Kidney (tissue), 14 donors: ENCODE measurements around the gene MYBPHL. TPM values are rescaled to one million over a fixed set of nuclear protein-coding genes. Genes with fewer than 3 reads are reported as not detected.

ENCODE experiments used
- DNase-seq, 5 donors: peaks; one replicate each; pipeline ENCODE4 v3.0.0-alpha.2; 2013 to 2020
- FAIRE-seq: peaks from 2 replicates; lab custom pipeline; 2012; peaks lifted over from hg19 to GRCh38; lab: Jason Lieb, UNC
- H3K27ac ChIP-seq, 2 donors: one replicate each; pipeline ENCODE4 v1.7.0; 2013; ENCODE audit warnings: low read depth in 2 of 2, low read length in 2 of 2, inconsistent platforms in 1 of 2
- H3K27me3 ChIP-seq: one replicate; pipeline ENCODE4 v1.7.1; 2013; ENCODE audit warnings: low read length, inconsistent platforms; ENCODE audit not compliant: control insufficient read depth, insufficient read depth
- H3K36me3 ChIP-seq, 3 donors: one replicate each; pipeline versions ENCODE4 v1.7.0 to v1.7.1; 2013; ENCODE audit warnings: low read length in 3 of 3, control low read depth in 1 of 3, inconsistent platforms in 1 of 3; ENCODE audit not compliant: insufficient read depth in 3 of 3, control insufficient read depth in 2 of 3
- H3K4me1 ChIP-seq, 3 donors: one replicate each; pipeline versions ENCODE4 v1.7.0 to v1.7.1; 2013; ENCODE audit warnings: low read length in 3 of 3, inconsistent platforms in 1 of 3, low read depth in 1 of 3; ENCODE audit not compliant: control insufficient read depth in 2 of 3, insufficient read depth in 2 of 3
- H3K4me3 ChIP-seq, 3 donors: one replicate each; pipeline versions ENCODE4 v1.7.0 to v1.8.1; 2013; ENCODE audit warnings: low read length in 3 of 3, control low read depth in 1 of 3, inconsistent platforms in 1 of 3
- H3K9ac ChIP-seq, 3 donors: one replicate each; pipeline versions ENCODE4 v1.7.0 to v1.7.1; 2013; ENCODE audit warnings: low read length in 3 of 3, control low read depth in 1 of 3, inconsistent platforms in 1 of 3
- H3K9me3 ChIP-seq, 3 donors: one replicate each; pipeline versions ENCODE4 v1.7.0 to v1.7.1; 2013; ENCODE audit warnings: low read length in 3 of 3, control low read depth in 1 of 3, inconsistent platforms in 1 of 3; ENCODE audit not compliant: control insufficient read depth in 2 of 3, insufficient read depth in 1 of 3
- intact Hi-C: fragments of 100-400 bp; cut with DNase I; formaldehyde crosslinking; loops from one replicate; pipeline ENCODE4 v1.11.1; 2022
- polyA plus RNA-seq: library from polyadenylated mRNA; stranded (reverse); fragments of 350-450 nt; fragmentation: Illumina TruSeq; extraction: RNeasy Lipid Tissue Mini Kit (QIAGEN cat#74804); gene quantifications from one replicate; pipeline ENCODE4 v1.2.3, GENCODE V29; 2014; ENCODE audit warnings: low read depth, low replicate concordance; ENCODE audit not compliant: insufficient read depth
- total RNA-seq: library from RNA; stranded (reverse); fragmentation: NEBNext Ultra II Directional; extraction: Animal tissue kit (Norgen Biotek cat#: 25700); gene quantifications from one replicate; pipeline ENCODE4 v1.2.1, GENCODE V29; 2021
- TF ChIP-seq, protein P1 (sequence below): IDR thresholded peaks from 3 replicates; pipeline ENCODE4 v1.5.1; 2012; ENCODE audit warnings: mild to moderate bottlenecking, moderate library complexity, borderline replicate concordance; ENCODE audit not compliant: insufficient read depth; ENCODE audit errors: extremely low read depth
- donor health status: control.
- donor health status: control.
- donor health status: control.
- donor health status: control.
- donor health status: control.
- donor health status: DM: yes; HTN: yes; CAD: no.
- donor health status: Normal renal cell carcinoma (clear cell type).

The MYBPHL gene
- total and polyA plus RNA-seq, 2 donors from 2014 or later, result 0.19 TPM; not detected in 1

DNA sequence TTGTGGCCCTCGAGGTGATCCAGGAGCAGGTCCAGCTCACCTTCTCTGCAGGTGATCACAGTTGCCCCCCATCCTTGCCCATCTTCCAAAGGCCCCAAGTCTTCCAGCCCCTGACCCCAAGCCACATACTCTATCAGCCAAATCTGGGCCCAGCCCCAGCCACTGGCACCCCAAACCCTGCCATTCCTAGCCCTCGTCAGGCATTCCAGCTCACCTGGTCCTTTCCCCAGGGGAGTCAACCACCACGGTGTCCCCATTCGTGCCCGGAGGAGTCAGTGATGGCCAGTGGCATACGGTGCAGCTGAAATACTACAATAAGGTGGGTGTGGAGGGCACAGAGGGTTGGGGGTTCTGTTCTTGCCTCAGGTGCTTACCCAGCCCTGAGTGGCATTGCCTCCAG lies 45.2 kb downstream of the MYBPHL start:
- FAIRE-seq (no peak), DNase-seq (no peak)
- intact Hi-C loops, result no loop called here

DNA sequence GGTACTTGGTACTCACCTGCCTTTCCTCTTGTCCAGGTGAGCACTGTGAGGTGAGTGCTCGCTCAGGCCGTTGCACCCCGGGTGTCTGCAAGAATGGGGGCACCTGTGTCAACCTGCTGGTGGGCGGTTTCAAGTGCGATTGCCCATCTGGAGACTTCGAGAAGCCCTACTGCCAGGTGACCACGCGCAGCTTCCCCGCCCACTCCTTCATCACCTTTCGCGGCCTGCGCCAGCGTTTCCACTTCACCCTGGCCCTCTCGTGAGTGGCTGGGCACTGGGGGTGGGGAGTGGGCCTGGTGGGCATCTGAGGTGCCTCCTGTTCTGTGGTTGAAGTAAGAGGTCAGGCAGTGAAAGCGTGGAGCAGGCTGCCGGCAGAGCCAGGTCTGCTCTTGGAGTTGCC lies 45.8 kb downstream of the MYBPHL start:
- Histone ChIP-seq H3K9ac (no peak overlapping the region), H3K9me3 (no peaks in the 10 kb centered on the region), H3K27me3 (no peaks in the 10 kb centered on the region), H3K4me1 (no peaks in the 10 kb centered on the region), H3K27ac (no peak overlapping the region), H3K36me3 (peaks cover 0 to 2% (median 0%) of the 10 kb centered on the region in 3 donors), H3K4me3 (no peak overlapping the region)
- peak in 1 of 5 donors; percentile 63 for DNase-seq
- no peak for FAIRE-seq
- intact Hi-C loops, result no loop called here
- TF ChIP-seq, protein P1, sequence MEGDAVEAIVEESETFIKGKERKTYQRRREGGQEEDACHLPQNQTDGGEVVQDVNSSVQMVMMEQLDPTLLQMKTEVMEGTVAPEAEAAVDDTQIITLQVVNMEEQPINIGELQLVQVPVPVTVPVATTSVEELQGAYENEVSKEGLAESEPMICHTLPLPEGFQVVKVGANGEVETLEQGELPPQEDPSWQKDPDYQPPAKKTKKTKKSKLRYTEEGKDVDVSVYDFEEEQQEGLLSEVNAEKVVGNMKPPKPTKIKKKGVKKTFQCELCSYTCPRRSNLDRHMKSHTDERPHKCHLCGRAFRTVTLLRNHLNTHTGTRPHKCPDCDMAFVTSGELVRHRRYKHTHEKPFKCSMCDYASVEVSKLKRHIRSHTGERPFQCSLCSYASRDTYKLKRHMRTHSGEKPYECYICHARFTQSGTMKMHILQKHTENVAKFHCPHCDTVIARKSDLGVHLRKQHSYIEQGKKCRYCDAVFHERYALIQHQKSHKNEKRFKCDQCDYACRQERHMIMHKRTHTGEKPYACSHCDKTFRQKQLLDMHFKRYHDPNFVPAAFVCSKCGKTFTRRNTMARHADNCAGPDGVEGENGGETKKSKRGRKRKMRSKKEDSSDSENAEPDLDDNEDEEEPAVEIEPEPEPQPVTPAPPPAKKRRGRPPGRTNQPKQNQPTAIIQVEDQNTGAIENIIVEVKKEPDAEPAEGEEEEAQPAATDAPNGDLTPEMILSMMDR, result no peak

More for the DNA sequence above, 45.2 kb downstream of the MYBPHL start:
- Histone ChIP-seq H3K4me3 (no peak overlapping the region), H3K9ac (no peak overlapping the region), H3K4me1 (no peaks in the 10 kb centered on the region), H3K36me3 (peaks cover 0 to 2% (median 0%) of the 10 kb centered on the region in 3 donors), H3K27me3 (no peaks in the 10 kb centered on the region), H3K9me3 (no peaks in the 10 kb centered on the region), H3K27ac (no peak overlapping the region)
- TF ChIP-seq, protein P1, result no peak

GRCh38 chr1:109259674-109260557 lies 46.9 kb downstream of the MYBPHL start:
- DNase-seq (no peak), FAIRE-seq (no peak)
- TF ChIP-seq, protein P1, result no peak
- peaks cover 0 to 2% (median 0%) of the 10 kb centered on the region in 3 donors for H3K36me3 ChIP-seq
- H3K27ac ChIP-seq, result no peak overlapping the region
- peaks cover 0 to 7% (median 0%) of the 10 kb centered on the region in 3 donors for H3K4me1 ChIP-seq
- H3K9me3 ChIP-seq, result no peaks in the 10 kb centered on the region
- intact Hi-C loops, result no loop called here
- H3K9ac ChIP-seq, result no peak overlapping the region
- H3K27me3 ChIP-seq, result no peaks in the 10 kb centered on the region
- H3K4me3 ChIP-seq, result no peak overlapping the region
